ENCODE results near the gene AMPH. TPM values are rescaled to one million over a fixed set of nuclear protein-coding genes. Genes with fewer than 3 reads are reported as not detected.

The AMPH gene
- total RNA-seq, 1 donor from 2014 or later, result 1.8 TPM

GRCh38 chr7:38524786-38525185 lies 106.4 kb downstream of the AMPH start:
- TF ChIP-seq CTCF (IDR thresholded peaks at IDR 0.05; ENCODE audit: unreplicated experiment), result no peak
- no peak for DNase-seq (ENCODE audit: low spot score, unreplicated experiment)
- H3K4me1 Mint-ChIP-seq (ENCODE audit: low read depth), result peaks cover 5% of the 10 kb centered on the region
- no peaks in the 10 kb centered on the region for H3K36me3 Mint-ChIP-seq (ENCODE audit: insufficient read depth)
- no peaks in the 10 kb centered on the region for H3K27me3 Mint-ChIP-seq
- no peak overlapping the region for H3K27ac Mint-ChIP-seq
- no peak overlapping the region for H3K4me3 Mint-ChIP-seq (ENCODE audit: low read depth)
- no peaks in the 10 kb centered on the region for H3K9me3 Mint-ChIP-seq (ENCODE audit: low read depth)

GRCh38 chr7:38520741-38521140 lies 110.4 kb downstream of the AMPH start:
- no peak for DNase-seq (ENCODE audit: low spot score, unreplicated experiment)
- no peak overlapping the region for H3K4me3 Mint-ChIP-seq (ENCODE audit: low read depth)
- TF ChIP-seq CTCF (IDR thresholded peaks at IDR 0.05; ENCODE audit: unreplicated experiment), result no peak
- H3K27ac Mint-ChIP-seq, result no peak overlapping the region
- H3K9me3 Mint-ChIP-seq (ENCODE audit: low read depth), result peaks cover 4% of the 10 kb centered on the region
- peaks cover 2% of the 10 kb centered on the region for H3K4me1 Mint-ChIP-seq (ENCODE audit: low read depth)
- no peaks in the 10 kb centered on the region for H3K27me3 Mint-ChIP-seq
- no peaks in the 10 kb centered on the region for H3K36me3 Mint-ChIP-seq (ENCODE audit: insufficient read depth)

- Mint-ChIP-seq H3K36me3 (ENCODE audit: insufficient read depth) (no peaks in the 10 kb centered on the region), H3K9me3 (ENCODE audit: low read depth) (peaks cover 13% of the 10 kb centered on the region), H3K27me3 (no peaks in the 10 kb centered on the region), H3K4me3 (ENCODE audit: low read depth) (no peak overlapping the region), H3K27ac (no peak overlapping the region), H3K4me1 (ENCODE audit: low read depth) (no peaks in the 10 kb centered on the region)
- TF ChIP-seq CTCF (IDR thresholded peaks at IDR 0.05; ENCODE audit: unreplicated experiment), result no peak
- DNase-seq (ENCODE audit: low spot score, unreplicated experiment), result no peak
These were observed 112.6 kb downstream of the AMPH start for GRCh38 chr7:38518541-38518940.

- DNase-seq (ENCODE audit: low spot score, unreplicated experiment), result no peak
- Mint-ChIP-seq H3K27ac (no peak overlapping the region), H3K36me3 (ENCODE audit: insufficient read depth) (no peaks in the 10 kb centered on the region), H3K27me3 (no peaks in the 10 kb centered on the region), H3K4me1 (ENCODE audit: low read depth) (no peaks in the 10 kb centered on the region), H3K9me3 (ENCODE audit: low read depth) (peaks cover 11% of the 10 kb centered on the region), H3K4me3 (ENCODE audit: low read depth) (no peak overlapping the region)
- TF ChIP-seq CTCF (IDR thresholded peaks at IDR 0.05; ENCODE audit: unreplicated experiment), result no peak
These were observed 118.5 kb downstream of the AMPH start for GRCh38 chr7:38512704-38513103.

- no peaks in the 10 kb centered on the region for H3K27me3 Mint-ChIP-seq
- TF ChIP-seq CTCF (IDR thresholded peaks at IDR 0.05; ENCODE audit: unreplicated experiment), result no peak
These were observed 118.9 kb downstream of the AMPH start for GRCh38 chr7:38512291-38512690.

More at GRCh38 chr7:38512291-38512690, 118.9 kb downstream of the AMPH start:
- H3K4me1 Mint-ChIP-seq (ENCODE audit: low read depth), result no peaks in the 10 kb centered on the region
- no peak overlapping the region for H3K4me3 Mint-ChIP-seq (ENCODE audit: low read depth)
- H3K9me3 Mint-ChIP-seq (ENCODE audit: low read depth), result peaks cover 11% of the 10 kb centered on the region
- H3K36me3 Mint-ChIP-seq (ENCODE audit: insufficient read depth), result no peaks in the 10 kb centered on the region
- no peak for DNase-seq (ENCODE audit: low spot score, unreplicated experiment)
- H3K27ac Mint-ChIP-seq, result no peak overlapping the region

All from progenitor cell of endocrine pancreas (in vitro differentiated cells).